NB4 (cell line): ENCODE results near the gene NR6A1.

Experiments used
- DNase-seq: peaks from one replicate; pipeline ENCODE4 v3.0.0; 2010; ENCODE audit warnings: low read depth
- H3K4me3 ChIP-seq: one replicate; pipeline ENCODE4 v1.5.1; 2011; ENCODE audit warnings: mild to moderate bottlenecking, low read depth, low read length, moderate library complexity
- CTCF ChIP-seq: IDR thresholded peaks from one replicate; pipeline ENCODE4 v1.5.1; 2012; ENCODE audit warnings: low read depth, low read length
- MAX ChIP-seq: IDR thresholded peaks from 2 replicates; pipeline ENCODE4 v1.6.1; 2011; ENCODE audit warnings: low read depth, low read length
- MYC ChIP-seq: IDR thresholded peaks from 2 replicates; pipeline ENCODE4 v1.6.1; 2011; ENCODE audit warnings: low read depth, low read length
- POLR2A ChIP-seq: IDR thresholded peaks from 2 replicates; pipeline ENCODE4 v1.6.1; 2011; ENCODE audit warnings: mild to moderate bottlenecking; ENCODE audit not compliant: insufficient read length; ENCODE audit errors: extremely low read depth

NR6A1 gene

GRCh38 chr9:124600407-124600806, 170.7 kb downstream of the NR6A1 start:
- TF ChIP-seq POLR2A (no peak), CTCF (no peak), MAX (no peak), MYC (no peak)
- no peak for DNase-seq
- no peak overlapping the region for H3K4me3 ChIP-seq

- DNase-seq: no peak
- TF ChIP-seq POLR2A: no peak
- no peak for TF ChIP-seq CTCF
- TF ChIP-seq MAX: no peak
- no peak for TF ChIP-seq MYC
- no peak overlapping the region for H3K4me3 ChIP-seq
Measured at GRCh38 chr9:124599121-124599795, 171.9 kb downstream of the NR6A1 start.

GRCh38 chr9:124598048-124598447, 173.1 kb downstream of the NR6A1 start:
- no peak for DNase-seq
- TF ChIP-seq CTCF (no peak), MAX (no peak), POLR2A (no peak), MYC (no peak)
- H3K4me3 ChIP-seq: no peak overlapping the region

GRCh38 chr9:124596172-124596839, 174.8 kb downstream of the NR6A1 start:
- TF ChIP-seq POLR2A: no peak
- no peak for TF ChIP-seq CTCF
- no peak for TF ChIP-seq MAX
- no peak for TF ChIP-seq MYC
- DNase-seq: no peak
- H3K4me3 ChIP-seq: no peak overlapping the region

GRCh38 chr9:124595743-124596142, 175.4 kb downstream of the NR6A1 start:
- TF ChIP-seq POLR2A (no peak), CTCF (no peak), MYC (no peak)
- H3K4me3 ChIP-seq: no peak overlapping the region
- no peak for DNase-seq
